HG03520 (cell line): Measurements from ENCODE around the gene DUSP15.
A peak's percentile ranks its signal among the peaks of the same experiment; 100 is the strongest.
"Not testable (repeated sequence)": the region's sequence is repeated elsewhere in the genome, so short reads cannot be mapped to it uniquely, and the experiment has no call there.

Source experiments
- ATAC-seq: cut with Tn5 transposase; IDR thresholded peaks from one replicate; pipeline ENCODE4 v1.9.1; 2021; ENCODE audit warnings: mild to moderate bottlenecking, moderate library complexity; ENCODE audit not compliant: unreplicated experiment

The DUSP15 gene

DNA sequence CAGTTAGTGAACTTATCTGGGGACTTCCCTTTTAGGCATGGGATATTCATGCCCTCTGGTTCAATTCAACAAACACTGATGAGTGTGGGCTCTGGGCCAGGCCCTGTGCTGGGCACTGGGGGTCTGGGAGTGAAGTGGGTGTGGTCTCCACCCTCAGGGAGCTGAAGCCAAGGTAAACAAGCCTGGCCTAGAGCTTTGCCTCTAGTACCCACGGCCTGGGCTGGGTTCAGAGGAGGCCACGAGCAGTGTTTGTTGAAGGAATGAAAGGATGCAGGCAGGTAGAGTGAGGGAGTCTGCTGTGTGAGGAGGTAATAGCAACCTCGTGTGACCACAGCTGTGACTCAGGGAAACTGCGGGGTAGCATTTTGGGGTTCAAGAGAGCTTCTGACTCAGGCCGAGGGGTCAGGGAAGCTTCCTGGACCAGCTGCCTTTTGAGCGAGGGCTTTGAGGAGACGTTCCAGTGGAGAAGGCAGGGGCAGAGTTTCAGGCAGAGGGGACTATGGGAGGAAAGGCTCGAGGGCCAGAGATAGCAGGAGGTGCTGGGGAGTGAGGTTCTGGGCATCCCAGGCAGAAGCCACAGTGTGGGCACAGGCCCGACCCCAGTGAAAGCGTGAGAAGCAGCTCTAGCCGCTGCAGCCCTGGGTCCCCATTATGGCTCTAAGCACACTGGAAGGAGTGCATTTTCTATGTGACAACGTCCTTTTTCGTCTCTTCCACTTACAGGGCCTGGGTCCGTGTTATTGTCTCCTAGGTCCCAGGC is 45.6 kb downstream of the DUSP15 start:
- no peak for ATAC-seq

GRCh38 chr20:31824125-31824485 is 46.2 kb downstream of the DUSP15 start:
- no peak for ATAC-seq

DNA sequence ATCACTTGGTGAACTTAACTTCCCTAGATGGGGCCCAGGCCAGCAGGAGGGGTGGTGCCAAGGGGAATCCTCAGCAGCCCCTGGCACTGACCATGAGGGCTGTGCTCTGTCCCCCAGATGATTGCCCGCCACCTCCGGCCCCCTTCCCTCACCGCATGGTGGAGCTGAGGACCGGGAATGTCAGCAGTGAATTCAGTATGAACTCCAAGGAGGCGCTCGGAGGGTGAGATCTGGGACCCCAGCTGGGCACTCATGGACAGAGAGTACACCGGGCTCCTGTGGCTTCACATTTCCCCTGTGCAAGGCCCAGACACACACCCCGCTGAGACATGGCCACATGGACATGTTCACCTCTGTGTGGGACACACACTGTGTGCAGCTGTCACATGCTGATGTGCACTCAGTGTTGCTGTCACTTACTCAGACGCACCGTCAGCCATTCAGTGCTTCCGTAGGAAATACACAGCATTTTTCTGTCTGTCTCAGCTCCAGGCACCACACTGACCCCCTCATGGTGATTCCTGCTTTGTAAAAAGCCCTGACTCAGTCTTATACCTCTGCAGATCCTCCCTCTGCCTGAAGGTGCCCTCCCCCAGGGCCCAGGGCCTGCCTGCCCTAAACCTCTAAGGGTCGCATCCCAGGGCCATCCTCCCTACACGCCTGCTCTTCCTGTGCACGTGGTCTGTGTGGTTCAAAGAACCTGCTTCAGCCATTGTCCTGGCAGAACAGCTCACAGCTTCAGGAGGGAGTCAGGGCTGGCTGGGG is 46.8 kb downstream of the DUSP15 start:
- ATAC-seq: no peak

GRCh38 chr20:31822421-31823330 is 47.7 kb downstream of the DUSP15 start:
- ATAC-seq: peak; percentile 74

DNA sequence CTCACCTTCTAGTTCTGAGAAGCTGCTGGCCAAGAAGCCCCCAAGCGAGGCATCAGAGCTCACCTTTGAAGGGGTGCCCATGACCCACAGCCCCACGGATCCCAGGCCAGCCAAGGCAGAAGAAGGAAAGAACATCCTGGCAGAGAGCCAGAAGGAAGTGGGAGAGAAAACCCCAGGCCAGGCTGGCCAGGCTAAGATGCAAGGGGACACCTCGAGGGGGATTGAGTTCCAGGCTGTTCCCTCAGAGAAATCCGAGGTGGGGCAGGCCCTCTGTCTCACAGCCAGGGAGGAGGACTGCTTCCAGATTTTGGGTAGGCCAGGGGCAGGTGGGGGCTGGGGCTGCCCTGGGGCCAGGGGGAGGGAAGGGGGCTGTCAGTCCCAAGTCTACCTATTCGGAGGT is 48.9 kb downstream of the DUSP15 start:
- no peak for ATAC-seq

DNA sequence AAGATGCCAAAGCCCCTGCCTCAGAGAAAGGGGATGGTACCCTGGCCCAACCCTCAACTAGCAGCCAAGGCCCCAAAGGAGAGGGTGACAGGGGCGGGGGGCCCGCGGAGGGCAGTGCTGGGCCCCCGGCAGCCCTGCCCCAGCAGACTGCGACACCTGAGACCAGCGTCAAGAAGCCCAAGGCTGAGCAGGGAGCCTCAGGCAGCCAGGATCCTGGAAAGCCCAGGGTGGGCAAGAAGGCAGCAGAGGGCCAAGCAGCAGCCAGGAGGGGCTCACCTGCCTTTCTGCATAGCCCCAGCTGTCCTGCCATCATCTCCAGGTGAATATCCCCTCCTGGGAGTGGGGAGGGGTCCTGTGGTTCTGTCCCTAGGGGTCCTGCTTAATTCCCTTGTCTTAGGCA is 50.1 kb downstream of the DUSP15 start:
- ATAC-seq: no peak

GRCh38 chr20:31819083-31819784 is 51.1 kb downstream of the DUSP15 start, which contains the start of gene MYLK2:
MYLK2 (plus strand) TSS chr20:31819356; CDS start chr20:31819581, 225 bp downstream.
- ATAC-seq: no peak

GRCh38 chr20:31818376-31818908 is 51.9 kb downstream of the DUSP15 start:
- ATAC-seq: no peak

- no peak for ATAC-seq
Measured at GRCh38 chr20:31817461-31817860, 52.9 kb downstream of the DUSP15 start.

DNA sequence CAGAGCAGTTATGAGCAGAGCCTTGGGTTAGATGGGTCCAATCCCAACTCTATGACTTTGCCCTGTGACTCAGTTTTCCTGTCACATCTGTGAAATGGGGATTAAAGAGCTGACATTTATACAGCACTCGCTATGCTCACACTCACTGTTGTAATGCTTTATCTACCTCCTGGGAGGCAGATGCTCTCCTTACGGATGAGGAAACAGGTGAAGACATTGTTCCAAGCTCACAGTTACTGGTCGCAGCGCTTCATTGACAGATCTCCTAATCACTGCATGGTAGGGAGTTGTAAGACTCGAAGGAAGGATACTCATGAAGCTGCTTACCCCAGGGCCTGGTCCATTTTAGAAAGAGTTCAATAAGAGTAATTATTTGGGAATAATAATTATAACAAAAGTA is 54.1 kb downstream of the DUSP15 start:
- ATAC-seq: no peak

DNA sequence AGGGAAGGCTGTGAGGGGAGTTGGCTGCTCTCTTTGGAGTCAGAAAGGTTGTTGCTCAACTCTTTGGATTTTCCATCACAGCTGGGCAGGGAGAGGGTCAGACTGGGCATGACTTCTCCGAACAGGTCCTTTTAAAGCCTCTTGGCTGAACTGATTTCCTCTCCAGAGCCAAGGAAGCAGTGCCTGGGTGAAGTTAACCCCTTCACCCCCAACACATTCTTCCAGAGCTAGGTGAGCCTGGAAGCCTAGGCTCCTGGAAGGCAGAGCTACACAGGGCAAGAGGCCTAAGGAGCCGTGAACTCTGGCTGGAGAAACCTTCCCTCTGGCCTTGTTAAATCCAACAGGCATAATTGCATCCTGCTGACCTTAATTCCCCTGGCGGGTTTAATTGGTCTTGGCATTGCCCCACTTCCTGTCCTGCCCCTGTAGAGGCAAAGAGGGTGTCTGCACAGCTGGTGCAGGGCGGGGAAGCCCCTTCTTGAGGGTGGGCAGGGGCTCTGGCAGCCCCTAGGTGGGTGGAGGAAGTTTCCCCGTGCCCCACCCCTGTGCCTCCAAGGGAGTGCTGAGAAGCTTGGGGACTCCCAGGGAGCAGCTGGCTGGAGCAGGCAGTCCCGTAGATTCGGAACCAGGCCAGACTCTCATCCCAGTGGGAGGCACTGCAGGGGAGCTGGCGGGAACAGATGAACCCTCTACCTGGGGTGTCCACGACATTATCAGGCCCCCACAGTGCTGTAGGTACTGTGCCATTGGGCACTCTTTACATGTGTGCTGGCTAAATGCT is 54.7 kb downstream of the DUSP15 start:
- no peak for ATAC-seq

DNA sequence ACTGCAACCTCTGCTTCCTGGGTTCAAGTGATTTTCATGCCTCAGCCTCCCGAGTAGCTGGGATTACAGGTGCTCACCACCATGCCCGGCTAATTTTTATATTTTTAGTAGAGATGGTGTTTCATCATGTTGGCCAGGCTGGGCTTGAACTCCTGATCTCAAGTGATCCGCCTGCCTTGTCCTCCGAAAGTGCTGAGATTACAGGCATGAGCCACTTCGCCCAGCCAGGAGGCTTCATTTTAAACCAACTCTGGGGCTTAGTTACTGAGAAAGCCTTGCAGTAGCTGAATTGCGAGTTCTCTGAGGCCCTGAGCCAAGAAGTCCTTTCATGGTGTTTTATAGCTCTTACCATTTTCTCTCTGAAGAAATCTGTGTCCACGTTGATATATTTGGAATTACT is 56.2 kb downstream of the DUSP15 start:
- ATAC-seq: not testable (repeated sequence)

DNA sequence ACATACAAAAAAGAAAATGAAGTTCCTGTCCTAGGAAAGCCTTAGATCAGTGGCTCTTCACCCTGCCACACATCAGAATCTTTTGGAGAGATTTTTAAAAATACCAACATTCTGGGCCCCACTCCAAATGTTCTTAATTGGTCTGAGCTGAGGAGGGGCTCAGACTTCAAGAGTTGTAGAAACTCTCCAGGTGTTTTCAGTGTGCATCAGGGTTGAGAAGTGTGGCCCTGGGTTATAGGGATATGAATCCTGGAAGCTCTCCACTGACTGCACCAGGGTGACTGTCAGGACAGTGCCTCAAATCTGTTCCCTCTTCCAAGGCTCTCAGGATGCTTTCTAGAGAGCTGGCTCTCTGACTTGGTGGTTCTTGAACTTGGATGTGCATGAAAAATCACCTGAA is 56.7 kb downstream of the DUSP15 start:
- ATAC-seq: no peak

DNA sequence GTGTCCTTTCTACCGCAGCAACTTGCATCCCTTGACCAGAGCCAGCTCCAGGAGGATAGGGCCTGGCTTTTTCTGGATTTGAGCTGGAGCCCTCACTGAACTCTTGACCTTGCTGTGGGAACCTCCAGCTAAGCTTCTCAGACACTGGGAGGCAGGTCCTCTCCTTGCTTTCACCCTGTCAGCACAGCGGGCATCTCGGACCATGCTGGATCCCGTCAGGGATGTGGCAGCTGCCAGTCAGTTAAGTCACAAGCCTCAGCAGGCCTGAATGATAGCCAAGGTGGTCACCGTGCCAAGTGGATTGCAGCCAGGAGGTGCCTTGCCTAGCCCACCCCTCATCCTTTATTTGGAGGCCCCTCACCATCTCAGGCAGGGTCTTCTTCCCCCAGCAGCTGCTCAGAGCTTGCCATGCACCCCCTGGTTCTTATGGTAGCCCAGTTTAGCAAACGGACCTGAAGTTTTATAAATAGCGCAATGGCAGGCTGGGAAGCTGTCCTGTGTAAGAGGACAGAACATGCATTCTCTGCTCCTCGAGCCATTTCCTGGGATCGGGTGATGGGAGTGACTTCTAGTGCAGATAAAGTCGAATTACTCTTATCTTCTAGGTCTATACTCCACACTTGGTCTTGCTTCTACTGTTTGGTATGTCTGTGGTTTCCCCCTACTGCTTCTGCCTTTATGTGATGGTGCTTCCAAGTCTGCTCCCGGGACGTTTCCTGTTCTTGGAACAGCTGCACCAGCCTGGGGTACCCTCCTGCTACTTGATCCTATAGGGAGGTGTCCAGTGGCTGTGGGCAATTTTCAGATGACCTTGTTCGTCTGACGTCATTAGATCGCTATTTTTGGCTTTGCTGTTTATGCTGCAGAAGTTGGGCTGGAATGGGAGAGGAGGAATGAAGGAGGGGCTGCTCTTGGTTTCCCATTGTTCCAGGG is 58.3 kb downstream of the DUSP15 start:
- no peak for ATAC-seq

DNA sequence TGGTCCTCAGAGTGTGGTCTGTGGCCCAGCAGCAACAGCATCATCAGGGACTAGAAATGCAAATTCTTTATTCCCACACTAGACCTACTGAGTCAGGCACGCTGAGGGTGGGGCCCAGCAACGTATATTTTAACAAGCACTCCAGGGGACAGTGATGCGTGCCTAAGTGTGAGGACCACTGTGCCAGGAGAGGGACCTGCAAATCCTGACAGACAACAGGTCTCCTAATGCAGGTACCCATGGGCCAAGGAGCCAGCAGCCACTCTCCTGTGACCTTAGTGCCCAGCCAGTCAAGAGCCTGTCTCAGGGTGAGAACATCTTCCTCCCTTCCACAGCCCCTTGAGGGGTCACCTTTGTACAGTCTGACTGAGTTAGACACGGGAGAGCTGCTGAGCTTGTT is 59.1 kb downstream of the DUSP15 start:
- ATAC-seq: no peak
